ENCODE measurements around the gene STUM.

The STUM gene

DNA sequence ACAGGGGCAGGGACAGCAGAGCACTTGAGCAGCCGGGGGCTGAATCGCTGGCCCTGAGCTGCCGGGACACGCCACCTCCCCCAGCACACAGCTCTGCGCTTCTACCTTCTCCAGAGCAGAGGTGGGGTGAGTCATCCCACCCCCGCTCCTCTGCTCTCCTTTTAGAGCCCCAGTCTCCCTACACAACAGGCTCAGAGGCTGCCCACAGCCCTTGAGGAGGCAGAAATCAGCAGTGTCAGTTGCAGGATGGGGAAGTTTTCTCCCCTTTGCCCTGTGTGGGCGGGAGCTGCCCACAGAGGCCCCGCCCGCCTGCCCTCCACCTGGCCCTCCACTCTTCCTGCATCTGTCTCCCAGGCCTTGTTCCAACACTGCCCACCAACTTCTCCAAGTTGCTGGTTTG lies 94.6 kb downstream of the STUM start:
- DNase-seq = peak in 1 of 2 donors; percentile 83

GRCh38 chr1:226643611-226644540 lies 95.3 kb downstream of the STUM start:
- peak in 1 of 2 donors; percentile 62 for DNase-seq

GRCh38 chr1:226644541-226645176 lies 96.1 kb downstream of the STUM start:
- DNase-seq = no peak

- DNase-seq = no peak
Measured at GRCh38 chr1:226645279-226645976, 96.9 kb downstream of the STUM start.

GRCh38 chr1:226646026-226646869 lies 97.7 kb downstream of the STUM start:
- no peak for DNase-seq

GRCh38 chr1:226646870-226647449 lies 98.4 kb downstream of the STUM start:
- DNase-seq = no peak

DNA sequence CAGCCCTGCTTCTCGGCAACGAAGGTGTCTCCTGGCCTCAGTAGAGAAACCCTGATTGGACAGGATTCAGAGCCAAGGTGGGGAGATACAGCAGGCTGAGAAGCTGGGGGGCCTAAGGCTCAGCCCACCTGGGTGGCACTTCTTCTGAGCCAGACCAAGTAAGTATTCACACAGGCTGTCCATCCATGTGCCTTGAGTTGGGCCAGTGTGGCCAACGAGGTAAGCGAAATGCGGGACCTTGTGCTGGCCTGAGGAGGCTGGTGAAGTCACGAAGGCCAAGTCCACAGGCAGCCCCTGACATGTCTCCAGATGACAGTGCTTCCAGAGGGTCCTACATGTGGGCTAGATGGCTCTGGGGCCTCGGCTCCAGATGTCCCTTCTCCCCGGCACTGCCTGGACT lies 99.2 kb downstream of the STUM start:
- no peak for DNase-seq

DNA sequence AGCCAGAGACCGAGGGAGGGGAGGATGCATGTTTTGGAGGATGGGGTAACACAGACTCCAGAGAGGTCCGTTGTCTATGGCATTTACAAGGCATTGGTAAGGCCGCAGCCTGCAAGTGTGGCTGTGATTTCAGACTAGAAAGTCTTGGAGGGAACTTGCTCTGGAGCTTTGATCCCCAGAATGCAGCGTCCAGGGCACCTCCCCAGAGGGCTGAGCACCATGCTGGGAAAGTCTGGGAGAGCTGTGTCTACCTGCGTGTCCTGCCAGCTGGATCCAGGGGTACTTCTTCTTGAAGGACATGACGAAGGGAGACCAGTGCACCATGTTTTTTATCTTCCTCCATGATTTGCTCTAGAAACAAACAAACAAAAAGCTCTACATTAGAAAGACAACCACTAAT lies 99.9 kb downstream of the STUM start:
- no peak for DNase-seq

GRCh38 chr1:226649244-226649643 lies 100.7 kb downstream of the STUM start:
- no peak for DNase-seq

DNA sequence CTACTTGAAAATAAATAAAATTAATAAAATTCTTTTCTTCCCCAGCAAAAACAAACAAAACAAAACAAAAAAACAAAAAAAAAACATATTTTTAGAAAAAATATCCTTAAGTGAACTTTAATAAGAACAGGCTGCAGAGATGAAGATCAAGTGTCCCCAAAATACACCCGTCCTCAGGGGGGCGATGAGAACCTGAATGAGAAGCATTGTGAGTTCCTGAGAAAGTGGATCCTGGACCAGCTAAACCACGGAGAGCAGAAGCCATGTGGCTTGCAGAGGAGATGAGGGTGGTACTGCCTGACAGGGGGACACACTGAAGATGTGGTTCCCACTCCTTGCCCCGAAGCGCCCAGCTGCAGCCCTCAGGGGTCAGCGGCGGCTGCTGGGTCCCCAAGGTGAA lies 101.2 kb downstream of the STUM start:
- peak in 1 of 2 donors; percentile 15 for DNase-seq

- DNase-seq = no peak
Measured at GRCh38 chr1:226650236-226650841, 101.8 kb downstream of the STUM start.

GRCh38 chr1:226651041-226651731 lies 102.6 kb downstream of the STUM start:
- no peak for DNase-seq

DNA sequence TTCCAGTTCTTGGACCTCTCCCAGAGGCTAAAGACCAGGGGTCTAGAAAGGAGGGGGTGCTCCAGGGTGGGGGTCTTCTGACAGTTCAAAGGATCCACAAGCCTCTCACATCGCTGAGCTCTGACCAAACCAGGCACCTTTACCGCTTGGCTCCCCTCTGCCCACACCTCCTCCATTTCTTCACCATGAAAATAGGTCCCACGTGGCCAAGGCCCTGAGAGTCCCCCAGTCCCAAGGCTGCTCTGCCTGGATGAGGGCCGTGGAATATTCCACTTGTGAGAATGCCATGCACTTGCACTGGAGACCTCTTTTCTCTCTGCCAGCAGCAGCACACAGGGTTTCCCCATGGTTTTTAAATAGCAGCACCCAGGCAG lies 103.2 kb downstream of the STUM start:
- DNase-seq = no peak

GRCh38 chr1:226652613-226653012 lies 104.0 kb downstream of the STUM start:
- no peak for DNase-seq

GRCh38 chr1:226653311-226653921 lies 104.9 kb downstream of the STUM start:
- DNase-seq = no peak

DNA sequence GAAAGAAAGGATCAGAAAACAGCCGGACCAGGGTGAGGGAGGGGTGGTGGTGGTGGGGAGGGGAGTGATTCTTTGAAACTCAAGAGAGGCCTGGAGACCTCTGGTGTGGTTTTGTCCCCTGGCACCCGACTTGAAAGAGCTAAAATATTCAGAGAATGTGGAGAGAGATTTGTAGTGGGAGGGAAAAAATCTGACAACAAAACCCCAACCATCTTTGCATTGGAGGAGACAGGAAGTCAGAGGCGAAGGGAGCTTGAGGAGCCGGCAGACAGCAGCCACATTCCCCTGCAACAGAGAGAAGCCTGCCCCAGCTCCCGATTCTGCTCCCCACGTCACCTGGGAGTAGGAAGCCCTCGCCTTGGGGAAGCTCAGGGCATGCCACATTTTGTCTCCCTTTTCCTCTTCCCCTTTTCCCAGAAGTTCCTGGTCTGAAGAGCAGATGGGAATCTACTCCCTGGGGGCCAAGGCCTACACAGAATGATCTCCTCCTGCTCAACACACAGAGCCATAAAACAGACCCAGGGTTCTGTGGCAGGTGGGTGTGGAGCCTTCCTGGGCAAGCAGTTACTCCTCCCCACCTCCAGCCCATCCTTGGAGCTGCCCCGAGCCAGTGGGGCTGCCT lies 105.6 kb downstream of the STUM start:
- no peak for DNase-seq

- no peak for DNase-seq
Measured at GRCh38 chr1:226654668-226655055, 106.1 kb downstream of the STUM start.

DNA sequence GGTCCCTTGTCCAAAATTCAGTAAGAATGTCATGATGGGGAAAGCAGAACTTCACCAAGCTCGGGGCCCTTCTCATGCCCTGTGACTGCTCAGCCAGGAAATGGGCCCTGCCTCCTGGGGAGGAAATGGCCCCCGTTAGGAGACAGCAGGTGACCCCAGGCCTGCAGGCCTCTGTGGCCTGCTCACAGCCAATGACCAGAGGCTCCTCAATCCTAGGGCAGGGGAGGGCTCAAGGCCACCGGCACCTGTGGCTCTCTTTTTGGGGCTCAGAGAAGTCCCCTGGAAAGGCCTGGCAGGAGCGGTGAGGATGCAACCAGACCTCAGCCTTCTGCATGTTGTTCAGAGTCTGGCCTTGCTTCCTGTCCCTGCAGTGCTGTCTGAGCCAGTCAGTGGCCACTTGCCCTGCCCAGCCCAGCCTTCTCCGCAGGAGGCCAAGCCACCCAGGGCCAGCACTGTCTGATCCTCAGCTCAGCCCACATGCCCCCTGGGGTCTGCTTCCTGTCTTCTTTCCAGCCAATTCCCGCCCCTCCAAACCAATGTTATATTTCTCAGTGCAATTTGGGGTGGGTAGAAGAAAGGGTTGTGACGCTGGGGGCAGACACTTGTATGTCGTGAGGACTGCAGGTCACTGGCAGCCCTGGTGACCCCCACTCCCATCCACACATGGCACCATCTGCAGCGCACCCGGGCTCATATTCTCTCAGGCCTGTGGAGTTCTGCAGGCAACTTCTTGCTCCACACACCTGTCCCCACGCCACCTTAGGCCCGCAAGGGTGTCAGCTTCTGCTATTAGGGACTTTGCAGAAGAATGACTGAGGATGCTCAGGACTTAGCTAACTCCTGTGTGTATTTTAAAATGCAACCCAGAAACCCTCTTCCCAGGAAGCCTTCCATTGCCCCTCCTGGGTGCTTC lies 106.9 kb downstream of the STUM start:
- peak in 1 of 2 donors; percentile 15 for DNase-seq

- DNase-seq = no peak
Measured at GRCh38 chr1:226656201-226656600, 107.6 kb downstream of the STUM start.

All from bone marrow (tissue), 2 donors.